HepG2 (cell line): Measurements from ENCODE around the gene GRK4. TPM values are rescaled to one million over a fixed set of nuclear protein-coding genes. Genes with fewer than 3 reads are reported as not detected.

Experiments used
- GMEB1 ChIP-seq: sonication (generic); formaldehyde crosslinking; IDR thresholded peaks from 2 replicates; pipeline ENCODE4 v1.5.1; 2020; ENCODE audit warnings: missing genetic modification reagents, mild to moderate bottlenecking, borderline replicate concordance
- HMGXB3 ChIP-seq: sonication (generic); formaldehyde crosslinking; IDR thresholded peaks from 2 replicates; pipeline ENCODE4 v1.4.0; 2020; ENCODE audit warnings: missing genetic modification reagents, borderline replicate concordance
- HNF1A ChIP-seq, 2 experiments: sonication (generic) in 1 of 2; formaldehyde crosslinking in 1 of 2; IDR thresholded peaks; 2 replicates each; pipeline versions ENCODE4 v1.4.0 to v1.6.1; 2016 to 2020; ENCODE audit warnings: borderline replicate concordance in 1 of 2, low read depth in 1 of 2, mild to moderate bottlenecking in 1 of 2, missing genetic modification reagents in 1 of 2
- KAT2B ChIP-seq: fragments of 150-350 bp; IDR thresholded peaks from 2 replicates; pipeline ENCODE4 v1.6.1; 2014; ENCODE audit warnings: low read depth, low read length, borderline replicate concordance
- NONO ChIP-seq, 2 experiments: fragments of 450-650 bp in 1 of 2; sonication (generic) in 1 of 2; formaldehyde crosslinking in 1 of 2; IDR thresholded peaks in 1 of 2; conservative IDR thresholded peaks in 1 of 2; 2 replicates each; pipeline versions ENCODE4 v1.6.1 to v1.8.0; 2017 to 2022; ENCODE audit warnings: mild to moderate bottlenecking in 1 of 2, missing genetic modification reagents in 1 of 2, moderate library complexity in 1 of 2
- POLR2A ChIP-seq, 2 experiments: IDR thresholded peaks; 2 replicates each; pipeline ENCODE4 v1.6.1; 2011; ENCODE audit warnings: low read depth in 2 of 2, low read length in 2 of 2, mild to moderate bottlenecking in 1 of 2, moderate library complexity in 1 of 2; ENCODE audit not compliant: insufficient read depth in 1 of 2
- PRDM15 ChIP-seq: sonication (generic); formaldehyde crosslinking; IDR thresholded peaks from 2 replicates; pipeline ENCODE4 v1.4.0; 2020; ENCODE audit warnings: missing genetic modification reagents
- SALL2 ChIP-seq: sonication (generic); formaldehyde crosslinking; IDR thresholded peaks from 2 replicates; pipeline ENCODE4 v1.8.1; 2023; ENCODE audit warnings: mild to moderate bottlenecking, missing genetic modification reagents, inconsistent platforms
- SRF ChIP-seq: IDR thresholded peaks from 2 replicates; pipeline ENCODE4 v1.6.1; 2011; ENCODE audit warnings: mild to moderate bottlenecking, low read depth, low read length, moderate library complexity
- TEAD3 ChIP-seq: optimal IDR thresholded peaks from 2 replicates; pipeline ENCODE3; 2016; ENCODE audit warnings: borderline replicate concordance
- TP53 ChIP-seq: sonication (generic); formaldehyde crosslinking; conservative IDR thresholded peaks from 2 replicates; pipeline ENCODE4 v1.4.0; 2020; ENCODE audit warnings: missing genetic modification reagents
- ZNF264 ChIP-seq: sonication (generic); formaldehyde crosslinking; IDR thresholded peaks from 2 replicates; pipeline ENCODE4 v1.4.0; 2020; ENCODE audit warnings: missing genetic modification reagents
- ZNF589 ChIP-seq: sonication (generic); formaldehyde crosslinking; conservative IDR thresholded peaks from 2 replicates; pipeline ENCODE4 v1.8.0; 2022; ENCODE audit warnings: mild to moderate bottlenecking, moderate library complexity, missing genetic modification reagents
- ZNF768 ChIP-seq: sonication (generic); formaldehyde crosslinking; IDR thresholded peaks from 2 replicates; pipeline ENCODE4 v1.4.0; 2020; ENCODE audit warnings: missing genetic modification reagents
- polyA plus RNA-seq, 8 experiments: library from polyadenylated mRNA; depleted of rRNA in 3 of 8; stranded (reverse) in 7 of 8; unstranded in 1 of 8; fragments of >200 nt; fragmentation: Illumina TruSeq in 4 of 8; extraction: Trizol in 4 of 8; gene quantifications; 2 replicates each; pipeline versions ENCODE4 v1.2.1 to v1.2.3, GENCODE V29; 2011 to 2016; ENCODE audit warnings: low read depth in 4 of 8, missing spikeins in 1 of 8, mixed read lengths in 1 of 8; ENCODE audit not compliant: insufficient read depth in 1 of 8
- total RNA-seq, 5 experiments: library from RNA; depleted of rRNA; stranded (reverse); fragments of >200 nt; fragmentation: Illumina TruSeq; extraction: Trizol; gene quantifications; 2 replicates each; pipeline ENCODE4 v1.2.3, GENCODE V29; 2016; ENCODE audit warnings: low read depth in 1 of 5

GRK4 gene
- total and polyA plus RNA-seq, 2 of the 13 experiments (the other 11 are each of a cell fraction or from before 2014, with no cell fraction given), result 1.8 to 2.0 TPM

- TF ChIP-seq HNF1A (IDR thresholded peaks at IDR 0.05; ENCODE audit: low read depth) (no peak), HNF1A (CRISPR knock-in tag; IDR thresholded peaks at IDR 0.05; ENCODE audit: borderline replicate concordance) (no peak), HMGXB3 (CRISPR knock-in tag) (no peak), POLR2A (IDR thresholded peaks at IDR 0.05; ENCODE audit: insufficient read depth in 1 of 2, low read depth in 2 of 2, low read length in 2 of 2) (peak in 1 of 2 experiments; percentile 52; a peak in 2 of 4 replicates), ZNF589 (CRISPR knock-in tag) (no peak), NONO (IDR thresholded peaks at IDR 0.05) (no peak), NONO (CRISPR knock-in tag; conservative IDR thresholded peaks at IDR 0.05) (no peak), SRF (no peak), GMEB1 (CRISPR knock-in tag) (no peak), TEAD3 (CRISPR knock-in tag) (peak; percentile 19), PRDM15 (no peak), SALL2 (no peak), ZNF264 (no peak), TP53 (CRISPR knock-in tag) (no peak), ZNF768 (no peak), KAT2B (no peak)
Measured at GRCh38 chr4:3036131-3036952, 73.0 kb downstream of the GRK4 start (continued).
